Keratinocyte (primary cell): Measurements from ENCODE around the gene LRRC75B. TPM values are rescaled to one million over a fixed set of nuclear protein-coding genes. Genes with fewer than 3 reads are reported as not detected.

Source experiments
- DNase-seq: peaks from one replicate; pipeline ENCODE4 v3.0.0-alpha.2; 2011; ENCODE audit warnings: low read depth, missing footprints, low spot score
- FAIRE-seq: peaks from 2 replicates; lab custom pipeline; 2011; peaks lifted over from hg19 to GRCh38; lab: Jason Lieb, UNC
- H2AFZ ChIP-seq: 2 replicates; pipeline ENCODE4 v1.6.0; 2012; ENCODE audit warnings: low read length, control low read depth, inconsistent platforms; ENCODE audit not compliant: control insufficient read depth
- H3K27ac ChIP-seq: 2 replicates; pipeline ENCODE4 v1.5.1; 2011; ENCODE audit warnings: low read length; ENCODE audit not compliant: control insufficient read depth, insufficient read depth
- H3K27me3 ChIP-seq: 3 replicates; pipeline ENCODE4 v1.6.0; 2011; ENCODE audit warnings: low read length; ENCODE audit not compliant: control insufficient read depth, insufficient read depth; ENCODE audit errors: extremely low read depth
- H3K36me3 ChIP-seq, 2 experiments: 2 replicates in 1 of 2; 3 replicates in 1 of 2; pipeline ENCODE4 v1.5.1; 2011; ENCODE audit warnings: low read length in 2 of 2, mild to moderate bottlenecking in 1 of 2; ENCODE audit not compliant: control insufficient read depth in 2 of 2, insufficient read depth in 2 of 2; ENCODE audit errors: extremely low read depth in 1 of 2
- H3K4me1 ChIP-seq: 3 replicates; pipeline ENCODE4 v1.5.1; 2011; ENCODE audit warnings: low read length; ENCODE audit not compliant: control insufficient read depth, insufficient read depth; ENCODE audit errors: extremely low read depth
- H3K4me2 ChIP-seq: 3 replicates; pipeline ENCODE4 v1.6.0; 2011; ENCODE audit warnings: low read depth, low read length; ENCODE audit not compliant: control insufficient read depth, insufficient read depth; ENCODE audit errors: extremely low read depth
- H3K4me3 ChIP-seq, 3 experiments: fragments of 200-600 bp in 1 of 3; sonication (generic) in 1 of 3; 2 replicates in 2 of 3; 3 replicates in 1 of 3; pipeline ENCODE4 v1.5.1; 2011 to 2016; ENCODE audit warnings: low read length in 3 of 3, mild to moderate bottlenecking in 3 of 3, control low read depth in 2 of 3, inconsistent platforms in 1 of 3, low read depth in 1 of 3, mixed read lengths in 1 of 3, mixed run types in 1 of 3, moderate library complexity in 1 of 3; ENCODE audit not compliant: control insufficient read depth in 2 of 3, insufficient read depth in 2 of 3; ENCODE audit errors: extremely low read depth in 1 of 3
- H3K79me2 ChIP-seq: 2 replicates; pipeline ENCODE4 v1.6.0; 2012; ENCODE audit warnings: low read length; ENCODE audit not compliant: control insufficient read depth, insufficient read depth
- H3K9ac ChIP-seq: 3 replicates; pipeline ENCODE4 v1.6.0; 2011; ENCODE audit warnings: low read length; ENCODE audit not compliant: control insufficient read depth, insufficient read depth; ENCODE audit errors: extremely low read depth
- H3K9me1 ChIP-seq: 3 replicates; pipeline ENCODE4 v1.6.0; 2011; ENCODE audit warnings: low read length; ENCODE audit not compliant: control insufficient read depth, insufficient read depth; ENCODE audit errors: extremely low read depth
- H3K9me3 ChIP-seq: 2 replicates; pipeline ENCODE4 v1.5.1; 2012; ENCODE audit warnings: low read depth, low read length; ENCODE audit not compliant: control insufficient read depth
- H4K20me1 ChIP-seq: 3 replicates; pipeline ENCODE4 v1.6.0; 2011; ENCODE audit warnings: low read length; ENCODE audit not compliant: control insufficient read depth, insufficient read depth; ENCODE audit errors: extremely low read depth
- CTCF ChIP-seq, 3 experiments: IDR thresholded peaks in 1 of 3; conservative IDR thresholded peaks in 1 of 3; optimal IDR thresholded peaks in 1 of 3; 2 replicates in 2 of 3; 3 replicates in 1 of 3; pipeline versions ENCODE3 to v1.5.1; 2011; ENCODE audit warnings: low read length in 3 of 3, mild to moderate bottlenecking in 3 of 3, moderate library complexity in 2 of 3, control low read depth in 1 of 3, inconsistent platforms in 1 of 3; ENCODE audit not compliant: insufficient read depth in 2 of 3; ENCODE audit errors: extremely low read depth in 1 of 3
- EZH2 ChIP-seq: IDR thresholded peaks from one replicate; pipeline ENCODE4 v1.6.1; 2012; ENCODE audit warnings: inconsistent platforms, mild to moderate bottlenecking, low read length, moderate library complexity
- dilution Hi-C: fragments of 300-500 bp; cut with MboI; formaldehyde crosslinking; loops from one replicate; pipeline ENCODE4 v1.7.0; 2020; ENCODE audit warnings: low sequenced_read_pairs; ENCODE audit not compliant: extremely low pct_ligation_motif_present
- polyA plus RNA-seq, 5 experiments: library from polyadenylated mRNA; depleted of rRNA in 3 of 5; stranded (reverse) in 3 of 5; stranded (forward) in 1 of 5; unstranded in 1 of 5; fragments of >200 nt; gene quantifications; 1 replicate in 1 of 5; 2 replicates in 3 of 5; 3 replicates in 1 of 5; pipeline versions ENCODE4 v1.2.1 to v1.2.3, GENCODE V29; 2011 to 2012; ENCODE audit warnings: missing spikeins in 2 of 5, low read depth in 1 of 5, low replicate concordance in 1 of 5

The LRRC75B gene
- polyA plus RNA-seq, 1 donor (not counting 4 experiments of a cell fraction or from before 2014, with no cell fraction given) = 4.3 TPM

- H3K27me3 ChIP-seq = no peaks in the 10 kb centered on the region
- no peaks in the 10 kb centered on the region for H4K20me1 ChIP-seq
- TF ChIP-seq EZH2 (no peak), CTCF (optimal IDR thresholded peaks at IDR 0.05 in 1 of 3, IDR thresholded peaks at IDR 0.05 in 1 of 3, conservative IDR thresholded peaks at IDR 0.05 in 1 of 3; ENCODE audit: extremely low read depth in 1 of 3, insufficient read depth in 2 of 3, low read length in 3 of 3) (no peak)
- no peak overlapping the region for H3K27ac ChIP-seq
- no peak for FAIRE-seq
- peaks cover 22% of the 10 kb centered on the region for H3K4me1 ChIP-seq
- dilution Hi-C loops = no loop called here
- no peaks in the 10 kb centered on the region for H3K9me3 ChIP-seq
- no peak overlapping the region for H3K9ac ChIP-seq
- DNase-seq = no peak
- H3K4me3 ChIP-seq = no peak overlapping the region
- H3K79me2 ChIP-seq = no peaks in the 10 kb centered on the region
- peaks cover 4% of the 10 kb centered on the region in 2 experiments for H3K36me3 ChIP-seq
- no peaks in the 10 kb centered on the region for H3K9me1 ChIP-seq
- no peak overlapping the region for H3K4me2 ChIP-seq
- H2AFZ ChIP-seq = no peak overlapping the region
Measured at GRCh38 chr22:24584871-24585411, 7.9 kb downstream of the LRRC75B start.

DNA sequence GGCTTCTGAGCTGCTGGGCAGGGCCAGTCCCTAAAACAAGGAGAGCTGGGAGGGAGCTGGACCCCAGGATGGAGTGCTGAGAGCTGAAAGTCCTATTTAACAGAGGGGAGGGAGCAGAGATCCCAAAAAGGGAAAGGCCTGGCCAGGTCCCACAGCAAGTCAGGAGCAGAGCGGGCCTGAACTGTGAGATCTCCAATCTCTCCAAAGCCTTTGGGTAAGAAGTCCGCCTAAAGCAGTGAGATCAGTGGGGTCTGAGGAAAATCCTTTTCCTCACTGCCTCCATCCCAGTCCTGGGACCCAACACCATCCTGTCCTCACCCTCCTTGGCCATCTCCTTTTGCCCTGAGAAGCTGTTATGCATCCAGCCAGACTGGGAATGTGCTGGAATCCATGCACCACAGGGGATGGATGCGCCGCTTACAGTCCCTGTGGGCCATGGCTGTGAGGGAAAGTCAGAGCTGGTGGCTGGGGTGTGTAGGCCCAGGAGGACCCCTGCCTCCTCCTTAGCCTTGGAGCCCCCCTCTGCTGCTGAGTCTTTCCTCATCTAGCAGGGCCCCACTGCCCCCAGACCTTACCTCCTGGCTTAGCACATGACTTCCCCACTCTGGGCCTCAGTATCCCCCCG lies 8.6 kb downstream of the LRRC75B start:
- no peak overlapping the region for H3K4me2 ChIP-seq
- no peak overlapping the region for H3K27ac ChIP-seq
- no peaks in the 10 kb centered on the region for H3K9me1 ChIP-seq
- DNase-seq (no peak), FAIRE-seq (no peak)
- H2AFZ ChIP-seq = no peak overlapping the region
- no peaks in the 10 kb centered on the region for H3K9me3 ChIP-seq
- no peak for TF ChIP-seq CTCF (optimal IDR thresholded peaks at IDR 0.05 in 1 of 3, IDR thresholded peaks at IDR 0.05 in 1 of 3, conservative IDR thresholded peaks at IDR 0.05 in 1 of 3; ENCODE audit: extremely low read depth in 1 of 3, insufficient read depth in 2 of 3, low read length in 3 of 3)
- dilution Hi-C loops = no loop called here
- H3K9ac ChIP-seq = peak overlapping the region; percentile 13
- H3K4me1 ChIP-seq = peaks cover 29% of the 10 kb centered on the region
- peaks cover 4% of the 10 kb centered on the region in 2 experiments for H3K36me3 ChIP-seq
- no peak overlapping the region for H3K4me3 ChIP-seq
- no peaks in the 10 kb centered on the region for H4K20me1 ChIP-seq
- H3K27me3 ChIP-seq = no peaks in the 10 kb centered on the region
- no peaks in the 10 kb centered on the region for H3K79me2 ChIP-seq
